ENCODE measurements around the gene VASN. TPM values are rescaled to one million over a fixed set of nuclear protein-coding genes. Genes with fewer than 3 reads are reported as not detected.

VASN gene
- total and polyA plus RNA-seq, 10 of the 15 experiments (the other 5 are each of a cell fraction or from before 2014, with no cell fraction given) = 0.02 to 0.19 (median 0.14) TPM; not detected in 6

GRCh38 chr16:4425378-4426020 lies 53.9 kb downstream of the VASN start, which contains the start of gene DNAJA3 (continued):
- TF ChIP-seq, protein P1, sequence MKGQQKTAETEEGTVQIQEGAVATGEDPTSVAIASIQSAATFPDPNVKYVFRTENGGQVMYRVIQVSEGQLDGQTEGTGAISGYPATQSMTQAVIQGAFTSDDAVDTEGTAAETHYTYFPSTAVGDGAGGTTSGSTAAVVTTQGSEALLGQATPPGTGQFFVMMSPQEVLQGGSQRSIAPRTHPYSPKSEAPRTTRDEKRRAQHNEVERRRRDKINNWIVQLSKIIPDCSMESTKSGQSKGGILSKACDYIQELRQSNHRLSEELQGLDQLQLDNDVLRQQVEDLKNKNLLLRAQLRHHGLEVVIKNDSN (IDR thresholded peaks at IDR 0.05; ENCODE audit: borderline replicate concordance, extremely low read length, insufficient read depth, low read depth, low read length) = no peak
- TF ChIP-seq, protein P2, sequence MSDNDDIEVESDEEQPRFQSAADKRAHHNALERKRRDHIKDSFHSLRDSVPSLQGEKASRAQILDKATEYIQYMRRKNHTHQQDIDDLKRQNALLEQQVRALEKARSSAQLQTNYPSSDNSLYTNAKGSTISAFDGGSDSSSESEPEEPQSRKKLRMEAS (IDR thresholded peaks at IDR 0.05; ENCODE audit: low read depth, low read length) = peak; percentile 77
- TF ChIP-seq BRCA1 (IDR thresholded peaks at IDR 0.05; ENCODE audit: low read depth, low read length) = peak; percentile 86
- TF ChIP-seq, protein P3, sequence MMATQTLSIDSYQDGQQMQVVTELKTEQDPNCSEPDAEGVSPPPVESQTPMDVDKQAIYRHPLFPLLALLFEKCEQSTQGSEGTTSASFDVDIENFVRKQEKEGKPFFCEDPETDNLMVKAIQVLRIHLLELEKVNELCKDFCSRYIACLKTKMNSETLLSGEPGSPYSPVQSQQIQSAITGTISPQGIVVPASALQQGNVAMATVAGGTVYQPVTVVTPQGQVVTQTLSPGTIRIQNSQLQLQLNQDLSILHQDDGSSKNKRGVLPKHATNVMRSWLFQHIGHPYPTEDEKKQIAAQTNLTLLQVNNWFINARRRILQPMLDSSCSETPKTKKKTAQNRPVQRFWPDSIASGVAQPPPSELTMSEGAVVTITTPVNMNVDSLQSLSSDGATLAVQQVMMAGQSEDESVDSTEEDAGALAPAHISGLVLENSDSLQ (IDR thresholded peaks at IDR 0.05) = 0 out of 2 replicates have a peak, but pooled peaks have one; percentile 25
- TF ChIP-seq MTA3 (IDR thresholded peaks at IDR 0.05; ENCODE audit: borderline replicate concordance, low read length) = no peak
- TF ChIP-seq STAT3 (IDR thresholded peaks at IDR 0.05; ENCODE audit: low read depth, low read length) = no peak

GRCh38 chr16:4426021-4426684 lies 54.5 kb downstream of the VASN start:
- WGBS (ENCODE audit: insufficient coverage, insufficient replicate concordance, low lambda C conversion rate, missing lambda C conversion rate) = 1% methylated on average over 30 of the region's 31 CpGs
- TSS peak; percentile 80 for BruUV-seq (replicated peaks)
- ChIA-PET POLR2A (no interaction called here), SMC1A (ENCODE audit: uncharacterized antibody, unreplicated experiment) (interaction anchor here (1.5 kb wide), 1 partner anchor 23 kb away, joined by 4 read pairs; no protein-coding TSS in a partner anchor), CTCF (no interaction called here), RAD21 (ENCODE audit: unreplicated experiment) (interaction anchor here (3.2 kb wide), 1 partner anchor 23 kb away, joined by 9 read pairs; no protein-coding TSS in a partner anchor)
- H4K20me1 ChIP-seq (ENCODE audit: control insufficient read depth, insufficient read depth) = no peaks in the 10 kb centered on the region
- H3K27me3 ChIP-seq (replicated peaks in 1 of 2; ENCODE audit: control insufficient read depth in 2 of 2, insufficient read depth in 2 of 2, low read length in 1 of 2) = no peaks in the 10 kb centered on the region
- intact Hi-C loops (cut with micrococcal nuclease; ENCODE audit: unreplicated experiment) (loop anchor here (5.0 to 10.0 kb wide), 2 partner anchors 46 to 189 kb away; partner anchors contain the start of genes NMRAL1 and UBALD1), in situ Hi-C loops (cut with MboI) (no loop called here)
- peaks cover 33% of the 10 kb centered on the region for H3K79me2 ChIP-seq (ENCODE audit: control insufficient read depth, insufficient read depth, low read length)
- peak; percentile 61 for ATAC-seq
- no peaks in the 10 kb centered on the region for H3K4me1 ChIP-seq (ENCODE audit: control insufficient read depth, insufficient read depth, low read length)
- peak overlapping the region; percentile 99 for H3K9ac ChIP-seq (ENCODE audit: control insufficient read depth, insufficient read depth, low read length)
- FAIRE-seq = no peak
- H3K27ac ChIP-seq (ENCODE audit: control insufficient read depth, insufficient read depth) = peak overlapping the region; percentile 100
- peak overlapping the region; percentile 100 for H2AFZ ChIP-seq (ENCODE audit: control insufficient read depth, low read depth, low read length)
- H3K4me3 ChIP-seq = peak overlapping the region; percentile 92
- peak overlapping the region; percentile 72 for H3K4me2 ChIP-seq (ENCODE audit: control insufficient read depth, insufficient read depth)
- no peaks in the 10 kb centered on the region for H3K9me3 ChIP-seq (replicated peaks; ENCODE audit: control insufficient read depth, insufficient read depth, low read length)
- peaks cover 0 to 7% of the 10 kb centered on the region in 2 experiments; a peak in 1 of 4 replicates for H3K36me3 ChIP-seq (ENCODE audit: control insufficient read depth in 2 of 2, insufficient read depth in 2 of 2, low read length in 1 of 2)
- no peak for DNase-seq (ENCODE audit: low read depth, low spot score)
- TF ChIP-seq CHD4 (IDR thresholded peaks at IDR 0.05) (no peak), NR2C2 (IDR thresholded peaks at IDR 0.05; ENCODE audit: borderline replicate concordance, control insufficient read depth, insufficient read length, low read depth) (no peak), KLF5 (IDR thresholded peaks at IDR 0.05; ENCODE audit: partially characterized antibody) (no peak), MXI1 (IDR thresholded peaks at IDR 0.05; ENCODE audit: low read depth, low read length) (peak; percentile 48; the same call in 1 of the 2 replicates), SMARCA5 (IDR thresholded peaks at IDR 0.05) (no peak)
- TF ChIP-seq, protein P4, sequence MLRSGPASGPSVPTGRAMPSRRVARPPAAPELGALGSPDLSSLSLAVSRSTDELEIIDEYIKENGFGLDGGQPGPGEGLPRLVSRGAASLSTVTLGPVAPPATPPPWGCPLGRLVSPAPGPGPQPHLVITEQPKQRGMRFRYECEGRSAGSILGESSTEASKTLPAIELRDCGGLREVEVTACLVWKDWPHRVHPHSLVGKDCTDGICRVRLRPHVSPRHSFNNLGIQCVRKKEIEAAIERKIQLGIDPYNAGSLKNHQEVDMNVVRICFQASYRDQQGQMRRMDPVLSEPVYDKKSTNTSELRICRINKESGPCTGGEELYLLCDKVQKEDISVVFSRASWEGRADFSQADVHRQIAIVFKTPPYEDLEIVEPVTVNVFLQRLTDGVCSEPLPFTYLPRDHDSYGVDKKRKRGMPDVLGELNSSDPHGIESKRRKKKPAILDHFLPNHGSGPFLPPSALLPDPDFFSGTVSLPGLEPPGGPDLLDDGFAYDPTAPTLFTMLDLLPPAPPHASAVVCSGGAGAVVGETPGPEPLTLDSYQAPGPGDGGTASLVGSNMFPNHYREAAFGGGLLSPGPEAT (IDR thresholded peaks at IDR 0.05; ENCODE audit: low read depth) = peak; percentile 76
- TF ChIP-seq, protein P5, sequence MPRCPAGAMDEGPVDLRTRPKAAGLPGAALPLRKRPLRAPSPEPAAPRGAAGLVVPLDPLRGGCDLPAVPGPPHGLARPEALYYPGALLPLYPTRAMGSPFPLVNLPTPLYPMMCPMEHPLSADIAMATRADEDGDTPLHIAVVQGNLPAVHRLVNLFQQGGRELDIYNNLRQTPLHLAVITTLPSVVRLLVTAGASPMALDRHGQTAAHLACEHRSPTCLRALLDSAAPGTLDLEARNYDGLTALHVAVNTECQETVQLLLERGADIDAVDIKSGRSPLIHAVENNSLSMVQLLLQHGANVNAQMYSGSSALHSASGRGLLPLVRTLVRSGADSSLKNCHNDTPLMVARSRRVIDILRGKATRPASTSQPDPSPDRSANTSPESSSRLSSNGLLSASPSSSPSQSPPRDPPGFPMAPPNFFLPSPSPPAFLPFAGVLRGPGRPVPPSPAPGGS (IDR thresholded peaks at IDR 0.05; ENCODE audit: borderline replicate concordance, insufficient read depth, low read depth, low read length, poor library complexity, severe bottlenecking) = no peak

Data from GM12878 (cell line).